NB4 (cell line): Measurements from ENCODE around the gene FASN.

Experiments used
- DNase-seq: peaks from one replicate; pipeline ENCODE4 v3.0.0; 2010; ENCODE audit warnings: low read depth
- H3K4me3 ChIP-seq: one replicate; pipeline ENCODE4 v1.5.1; 2011; ENCODE audit warnings: mild to moderate bottlenecking, low read depth, low read length, moderate library complexity
- MAX ChIP-seq: IDR thresholded peaks from 2 replicates; pipeline ENCODE4 v1.6.1; 2011; ENCODE audit warnings: low read depth, low read length
- MYC ChIP-seq: IDR thresholded peaks from 2 replicates; pipeline ENCODE4 v1.6.1; 2011; ENCODE audit warnings: low read depth, low read length
- POLR2A ChIP-seq: IDR thresholded peaks from 2 replicates; pipeline ENCODE4 v1.6.1; 2011; ENCODE audit warnings: mild to moderate bottlenecking; ENCODE audit not compliant: insufficient read length; ENCODE audit errors: extremely low read depth
- TF ChIP-seq, protein P1 (sequence below): IDR thresholded peaks from one replicate; pipeline ENCODE4 v1.5.1; 2012; ENCODE audit warnings: low read depth, low read length

Gene FASN

GRCh38 chr17:82126556-82127314 is 28.7 kb upstream of the FASN start:
- no peak overlapping the region for H3K4me3 ChIP-seq
- TF ChIP-seq MYC: no peak
- TF ChIP-seq, protein P1, sequence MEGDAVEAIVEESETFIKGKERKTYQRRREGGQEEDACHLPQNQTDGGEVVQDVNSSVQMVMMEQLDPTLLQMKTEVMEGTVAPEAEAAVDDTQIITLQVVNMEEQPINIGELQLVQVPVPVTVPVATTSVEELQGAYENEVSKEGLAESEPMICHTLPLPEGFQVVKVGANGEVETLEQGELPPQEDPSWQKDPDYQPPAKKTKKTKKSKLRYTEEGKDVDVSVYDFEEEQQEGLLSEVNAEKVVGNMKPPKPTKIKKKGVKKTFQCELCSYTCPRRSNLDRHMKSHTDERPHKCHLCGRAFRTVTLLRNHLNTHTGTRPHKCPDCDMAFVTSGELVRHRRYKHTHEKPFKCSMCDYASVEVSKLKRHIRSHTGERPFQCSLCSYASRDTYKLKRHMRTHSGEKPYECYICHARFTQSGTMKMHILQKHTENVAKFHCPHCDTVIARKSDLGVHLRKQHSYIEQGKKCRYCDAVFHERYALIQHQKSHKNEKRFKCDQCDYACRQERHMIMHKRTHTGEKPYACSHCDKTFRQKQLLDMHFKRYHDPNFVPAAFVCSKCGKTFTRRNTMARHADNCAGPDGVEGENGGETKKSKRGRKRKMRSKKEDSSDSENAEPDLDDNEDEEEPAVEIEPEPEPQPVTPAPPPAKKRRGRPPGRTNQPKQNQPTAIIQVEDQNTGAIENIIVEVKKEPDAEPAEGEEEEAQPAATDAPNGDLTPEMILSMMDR: no peak
- TF ChIP-seq POLR2A: no peak
- no peak for TF ChIP-seq MAX
- no peak for DNase-seq

DNA sequence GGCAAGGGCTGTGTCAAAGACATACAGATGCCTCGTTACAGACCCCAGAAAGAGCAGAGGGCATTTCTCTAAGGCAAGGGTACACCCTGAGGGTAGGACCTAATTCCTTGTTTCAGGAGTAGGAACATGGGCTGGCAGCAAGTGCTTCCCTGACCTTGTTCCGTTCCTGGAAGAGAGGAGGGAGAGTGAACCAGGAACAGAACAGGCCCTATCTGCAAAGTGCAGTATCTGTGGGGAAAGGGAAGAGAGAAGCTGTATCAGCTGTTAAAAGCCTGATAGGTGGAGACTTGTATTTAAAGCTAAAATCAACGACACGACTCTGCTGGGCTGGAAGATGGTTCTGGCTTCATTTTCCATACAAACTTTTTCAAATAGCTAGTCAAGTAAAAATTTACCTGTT is 26.1 kb upstream of the FASN start:
- no peak overlapping the region for H3K4me3 ChIP-seq
- DNase-seq: no peak
- TF ChIP-seq, protein P1: no peak
- TF ChIP-seq POLR2A: no peak
- TF ChIP-seq MAX: no peak
- TF ChIP-seq MYC: no peak

DNA sequence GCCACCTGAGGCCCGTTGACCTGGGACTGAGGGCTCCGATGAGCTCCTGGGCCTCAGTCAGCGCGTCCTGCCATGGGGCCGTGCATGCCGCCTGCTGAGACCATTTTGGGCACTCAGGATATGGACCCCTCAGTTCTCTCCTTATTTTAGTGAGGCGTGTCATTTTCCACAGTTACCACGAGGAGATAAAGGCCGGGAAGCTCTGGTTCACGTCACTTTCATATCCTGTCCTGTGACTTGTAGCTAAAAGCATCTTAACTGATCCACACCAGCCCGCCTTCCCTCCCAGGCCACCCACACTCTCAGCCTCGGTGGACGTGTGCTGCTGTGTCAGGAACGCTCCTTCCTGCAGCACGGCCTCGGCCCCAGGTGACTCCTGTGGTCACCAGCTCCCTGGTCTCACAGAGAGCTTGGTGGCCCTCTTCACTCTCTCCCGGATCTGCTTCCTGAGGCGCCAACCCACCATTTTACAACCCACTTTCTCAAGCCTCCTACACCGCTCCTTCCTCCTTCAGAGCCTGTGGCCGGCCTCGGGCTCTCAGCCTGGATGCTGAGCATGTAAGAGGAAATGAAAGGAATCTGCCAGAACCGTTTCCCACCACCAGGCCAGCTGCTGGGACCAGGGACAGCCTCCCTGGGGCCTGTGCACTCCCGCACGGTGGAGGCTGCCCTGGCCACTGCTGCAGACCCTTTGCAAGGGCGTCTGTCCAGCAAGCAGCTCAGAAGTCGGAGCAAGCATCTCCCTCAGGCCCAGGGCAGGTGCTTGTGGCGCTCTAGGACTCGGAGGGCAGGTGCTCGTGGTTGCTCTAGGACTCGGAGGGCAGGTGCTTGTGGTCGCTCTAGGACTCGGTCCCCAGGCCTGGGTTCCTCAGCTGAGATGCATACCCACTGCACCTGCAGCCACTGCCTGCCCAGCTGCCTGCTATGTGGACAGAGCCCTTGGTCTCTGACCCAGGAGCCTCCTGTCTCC is 23.9 kb upstream of the FASN start:
- no peak overlapping the region for H3K4me3 ChIP-seq

GRCh38 chr17:82121246-82121645 is 23.2 kb upstream of the FASN start:
- TF ChIP-seq POLR2A: no peak
- TF ChIP-seq MYC: no peak
- TF ChIP-seq, protein P1: no peak
- no peak for TF ChIP-seq MAX
- H3K4me3 ChIP-seq: no peak overlapping the region
- no peak for DNase-seq

More for the DNA sequence above, 23.9 kb upstream of the FASN start:
- DNase-seq: no peak
- TF ChIP-seq MAX (no peak), MYC (no peak), POLR2A (no peak)
- TF ChIP-seq, protein P1: no peak

GRCh38 chr17:82120148-82120547 is 22.1 kb upstream of the FASN start:
- no peak overlapping the region for H3K4me3 ChIP-seq
- peak; percentile 24 for DNase-seq
- TF ChIP-seq, protein P1: no peak
- TF ChIP-seq POLR2A (no peak), MYC (no peak), MAX (no peak)
